ENCODE data around the gene MMP23B. TPM values are rescaled to one million over a fixed set of nuclear protein-coding genes. Genes with fewer than 3 reads are reported as not detected.

The MMP23B gene
- total and polyA plus RNA-seq, 2 donors: 2.7 to 4.1 TPM

DNA sequence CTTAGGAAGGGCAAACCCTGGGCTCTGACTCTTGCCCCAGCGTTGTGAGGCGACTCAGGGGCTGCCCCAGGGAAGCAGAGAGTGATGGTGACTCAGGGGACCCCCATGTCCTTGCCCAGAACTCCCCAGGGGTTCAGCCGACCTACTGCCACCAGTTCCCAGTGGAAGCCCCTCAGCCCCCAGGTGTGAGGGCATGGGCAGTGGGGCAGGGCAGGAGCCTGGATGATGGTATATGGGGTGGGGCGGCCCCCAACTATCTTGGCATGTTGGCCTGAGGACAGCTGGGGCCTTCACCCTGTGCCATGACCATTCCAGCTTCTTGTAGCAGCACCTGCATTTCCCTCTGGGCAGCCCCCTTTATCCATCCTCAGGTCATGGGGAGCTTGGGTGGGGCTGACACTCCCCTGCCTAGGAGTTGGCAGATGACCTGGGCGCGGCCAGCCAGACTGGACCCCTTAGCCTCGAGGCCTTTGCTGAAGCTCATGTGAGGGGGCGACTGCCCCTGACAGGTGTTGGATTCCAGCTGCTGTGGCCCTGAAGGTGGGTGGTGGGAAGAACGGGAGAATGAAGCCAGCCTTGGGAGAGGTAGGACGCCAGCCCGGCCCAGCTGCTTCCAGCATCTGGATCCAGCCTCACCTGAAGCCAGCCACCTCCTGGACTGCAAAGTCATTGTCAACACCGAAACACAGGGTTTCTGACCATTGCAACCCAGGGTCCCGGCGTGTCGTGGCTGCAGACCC lies 30.2 kb upstream of the MMP23B start:
- WGBS: 98% methylated on average over 15 of the region's 15 CpGs
- Histone ChIP-seq H3K36me3 (ENCODE audit: control insufficient read depth in 2 of 2, insufficient read depth in 2 of 2, low read length in 1 of 2) (no peaks in the 10 kb centered on the region), H3K4me3 (ENCODE audit: low read length in 2 of 2) (no peak overlapping the region), H3K27ac (ENCODE audit: low read depth in 1 of 2, low read length in 1 of 2) (no peak overlapping the region), H3K4me1 (ENCODE audit: control insufficient read depth in 2 of 2, insufficient read depth in 2 of 2, low read length in 2 of 2) (peaks cover 5 to 7% of the 10 kb centered on the region in 2 donors), H3K27me3 (ENCODE audit: control insufficient read depth in 2 of 2, insufficient read depth in 1 of 2, low read length in 1 of 2) (peaks cover 52 to 72% of the 10 kb centered on the region in 2 donors), H3K9me3 (ENCODE audit: control insufficient read depth in 2 of 2, insufficient read depth in 1 of 2, low read length in 1 of 2) (peaks cover 0 to 4% of the 10 kb centered on the region in 2 donors)
- no peak for DNase-seq (ENCODE audit: low read depth in 6 of 9, low spot score in 9 of 9)

DNA sequence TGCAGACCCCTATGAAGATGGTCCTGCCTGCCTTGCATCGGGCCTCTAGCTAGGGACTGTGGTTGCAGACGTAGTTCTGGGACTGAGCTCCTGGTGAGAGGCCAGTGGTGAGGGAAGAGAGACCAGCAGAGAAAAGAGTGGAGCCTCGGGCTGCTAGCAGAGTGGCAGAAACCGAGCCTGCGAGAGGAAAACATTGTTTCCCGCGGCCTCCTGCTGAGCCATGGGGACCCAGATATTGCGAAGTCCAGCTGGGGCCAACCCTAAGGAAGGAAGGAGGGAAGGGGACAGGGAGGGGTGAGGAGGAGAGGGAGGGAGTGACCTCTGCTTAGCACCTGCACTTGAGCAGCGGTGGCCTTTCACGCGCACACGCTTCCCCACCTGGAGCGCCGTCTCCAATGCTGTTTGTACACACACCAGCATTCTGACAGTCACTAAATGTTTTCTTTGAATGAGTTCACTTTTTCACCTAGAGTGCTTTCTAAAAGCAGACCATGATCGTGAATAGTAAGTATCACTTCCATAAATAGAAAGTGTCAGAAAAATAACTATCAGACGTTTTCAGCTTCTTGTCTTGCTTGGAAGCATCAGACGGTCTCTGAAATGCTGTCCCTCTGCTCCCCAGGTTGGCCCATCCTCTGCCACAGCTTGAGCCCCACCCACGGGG lies 29.5 kb upstream of the MMP23B start:
- DNase-seq (ENCODE audit: low read depth in 6 of 9, low spot score in 9 of 9): peak in 1 of 9 donors; percentile 0
- 81% methylated on average over 18 of the region's 18 CpGs for WGBS
- Histone ChIP-seq H3K27ac (ENCODE audit: low read depth in 1 of 2, low read length in 1 of 2) (no peak overlapping the region), H3K27me3 (ENCODE audit: control insufficient read depth in 2 of 2, insufficient read depth in 1 of 2, low read length in 1 of 2) (peaks cover 46 to 65% of the 10 kb centered on the region in 2 donors), H3K4me3 (ENCODE audit: low read length in 2 of 2) (no peak overlapping the region), H3K4me1 (ENCODE audit: control insufficient read depth in 2 of 2, insufficient read depth in 2 of 2, low read length in 2 of 2) (peaks cover 7 to 9% of the 10 kb centered on the region in 2 donors), H3K9me3 (ENCODE audit: control insufficient read depth in 2 of 2, insufficient read depth in 1 of 2, low read length in 1 of 2) (peaks cover 0 to 4% of the 10 kb centered on the region in 2 donors), H3K36me3 (ENCODE audit: control insufficient read depth in 2 of 2, insufficient read depth in 2 of 2, low read length in 1 of 2) (no peaks in the 10 kb centered on the region)

- peaks cover 7 to 9% of the 10 kb centered on the region in 2 donors for H3K4me1 ChIP-seq (ENCODE audit: control insufficient read depth in 2 of 2, insufficient read depth in 2 of 2, low read length in 2 of 2)
- no peak overlapping the region for H3K4me3 ChIP-seq (ENCODE audit: low read length in 2 of 2)
- 94% methylated on average over 13 of the region's 13 CpGs for WGBS
- no peak for DNase-seq (ENCODE audit: low read depth in 6 of 9, low spot score in 9 of 9)
- H3K9me3 ChIP-seq (ENCODE audit: control insufficient read depth in 2 of 2, insufficient read depth in 1 of 2, low read length in 1 of 2): peaks cover 0 to 4% of the 10 kb centered on the region in 2 donors
- H3K27ac ChIP-seq (ENCODE audit: low read depth in 1 of 2, low read length in 1 of 2): no peak overlapping the region
- peaks cover 41 to 59% of the 10 kb centered on the region in 2 donors for H3K27me3 ChIP-seq (ENCODE audit: control insufficient read depth in 2 of 2, insufficient read depth in 1 of 2, low read length in 1 of 2)
- no peaks in the 10 kb centered on the region for H3K36me3 ChIP-seq (ENCODE audit: control insufficient read depth in 2 of 2, insufficient read depth in 2 of 2, low read length in 1 of 2)
These were observed 28.9 kb upstream of the MMP23B start for GRCh38 chr1:1602968-1603506.

- H3K9me3 ChIP-seq (ENCODE audit: control insufficient read depth in 2 of 2, insufficient read depth in 1 of 2, low read length in 1 of 2): peaks cover 0 to 4% of the 10 kb centered on the region in 2 donors
- no peak for DNase-seq (ENCODE audit: low read depth in 6 of 9, low spot score in 9 of 9)
- whole genome bisulfite sequencing: 92% methylated on average over 13 of the region's 13 CpGs
- H3K4me1 ChIP-seq (ENCODE audit: control insufficient read depth in 2 of 2, insufficient read depth in 2 of 2, low read length in 2 of 2): peaks cover 7 to 9% of the 10 kb centered on the region in 2 donors
- no peak overlapping the region for H3K4me3 ChIP-seq (ENCODE audit: low read length in 2 of 2)
- peaks cover 33 to 52% of the 10 kb centered on the region in 2 donors for H3K27me3 ChIP-seq (ENCODE audit: control insufficient read depth in 2 of 2, insufficient read depth in 1 of 2, low read length in 1 of 2)
- H3K27ac ChIP-seq (ENCODE audit: low read depth in 1 of 2, low read length in 1 of 2): no peak overlapping the region
- no peaks in the 10 kb centered on the region for H3K36me3 ChIP-seq (ENCODE audit: control insufficient read depth in 2 of 2, insufficient read depth in 2 of 2, low read length in 1 of 2)
These were observed 28.2 kb upstream of the MMP23B start for GRCh38 chr1:1603671-1604373.

GRCh38 chr1:1604374-1605033 lies 27.5 kb upstream of the MMP23B start:
- 94% methylated on average over 15 of the region's 15 CpGs for WGBS
- Histone ChIP-seq H3K36me3 (ENCODE audit: control insufficient read depth in 2 of 2, insufficient read depth in 2 of 2, low read length in 1 of 2) (no peaks in the 10 kb centered on the region), H3K4me3 (ENCODE audit: low read length in 2 of 2) (no peak overlapping the region), H3K4me1 (ENCODE audit: control insufficient read depth in 2 of 2, insufficient read depth in 2 of 2, low read length in 2 of 2) (peaks cover 3 to 9% of the 10 kb centered on the region in 2 donors), H3K27me3 (ENCODE audit: control insufficient read depth in 2 of 2, insufficient read depth in 1 of 2, low read length in 1 of 2) (peaks cover 26 to 45% of the 10 kb centered on the region in 2 donors), H3K9me3 (ENCODE audit: control insufficient read depth in 2 of 2, insufficient read depth in 1 of 2, low read length in 1 of 2) (peaks cover 0 to 4% of the 10 kb centered on the region in 2 donors), H3K27ac (ENCODE audit: low read depth in 1 of 2, low read length in 1 of 2) (no peak overlapping the region)
- no peak for DNase-seq (ENCODE audit: low read depth in 6 of 9, low spot score in 9 of 9)

- Histone ChIP-seq H3K4me1 (ENCODE audit: control insufficient read depth in 2 of 2, insufficient read depth in 2 of 2, low read length in 2 of 2) (peaks cover 0 to 9% of the 10 kb centered on the region in 2 donors), H3K27ac (ENCODE audit: low read depth in 1 of 2, low read length in 1 of 2) (no peak overlapping the region), H3K4me3 (ENCODE audit: low read length in 2 of 2) (no peak overlapping the region), H3K9me3 (ENCODE audit: control insufficient read depth in 2 of 2, insufficient read depth in 1 of 2, low read length in 1 of 2) (peaks cover 0 to 4% of the 10 kb centered on the region in 2 donors), H3K27me3 (ENCODE audit: control insufficient read depth in 2 of 2, insufficient read depth in 1 of 2, low read length in 1 of 2) (peaks cover 20 to 45% of the 10 kb centered on the region in 2 donors), H3K36me3 (ENCODE audit: control insufficient read depth in 2 of 2, insufficient read depth in 2 of 2, low read length in 1 of 2) (no peaks in the 10 kb centered on the region)
- no peak for DNase-seq (ENCODE audit: low read depth in 6 of 9, low spot score in 9 of 9)
- 94% methylated on average over 14 of the region's 14 CpGs for WGBS
These were observed 26.9 kb upstream of the MMP23B start for GRCh38 chr1:1605034-1605591.

DNA sequence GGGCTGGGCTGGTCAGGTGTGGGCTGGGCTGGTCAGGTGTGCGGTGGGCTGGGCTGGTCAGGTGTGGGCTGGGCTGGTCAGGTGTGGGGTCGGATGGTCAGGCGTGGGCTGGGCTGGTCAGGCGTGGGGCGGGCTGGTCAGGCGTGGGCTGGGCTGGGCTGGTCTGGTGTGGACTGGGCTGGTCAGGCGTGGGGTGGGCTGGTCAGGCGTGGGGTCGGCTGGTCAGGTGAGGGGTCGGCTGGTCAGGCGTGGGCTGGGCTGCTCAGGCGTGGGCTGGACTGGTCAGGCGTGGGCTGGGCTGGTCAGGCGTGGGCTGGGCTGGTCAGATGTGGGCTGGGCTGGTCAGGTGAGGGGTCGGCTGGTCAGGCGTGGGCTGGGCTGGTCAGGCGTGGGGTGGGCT lies 26.2 kb upstream of the MMP23B start:
- 96% methylated on average over 17 of the region's 17 CpGs for WGBS
- Histone ChIP-seq H3K27ac (ENCODE audit: low read depth in 1 of 2, low read length in 1 of 2) (no peak overlapping the region), H3K9me3 (ENCODE audit: control insufficient read depth in 2 of 2, insufficient read depth in 1 of 2, low read length in 1 of 2) (peaks cover 0 to 4% of the 10 kb centered on the region in 2 donors), H3K4me3 (ENCODE audit: low read length in 2 of 2) (no peak overlapping the region), H3K4me1 (ENCODE audit: control insufficient read depth in 2 of 2, insufficient read depth in 2 of 2, low read length in 2 of 2) (peaks cover 0 to 9% of the 10 kb centered on the region in 2 donors), H3K36me3 (ENCODE audit: control insufficient read depth in 2 of 2, insufficient read depth in 2 of 2, low read length in 1 of 2) (no peaks in the 10 kb centered on the region), H3K27me3 (ENCODE audit: control insufficient read depth in 2 of 2, insufficient read depth in 1 of 2, low read length in 1 of 2) (peaks cover 14 to 38% of the 10 kb centered on the region in 2 donors)
- DNase-seq (ENCODE audit: low read depth in 6 of 9, low spot score in 9 of 9): no peak

- H3K36me3 ChIP-seq (ENCODE audit: control insufficient read depth in 2 of 2, insufficient read depth in 2 of 2, low read length in 1 of 2): no peaks in the 10 kb centered on the region
- no peak overlapping the region for H3K27ac ChIP-seq (ENCODE audit: low read depth in 1 of 2, low read length in 1 of 2)
- DNase-seq (ENCODE audit: low read depth in 6 of 9, low spot score in 9 of 9): no peak
- 92% methylated on average over 13 of the region's 13 CpGs for WGBS
- H3K27me3 ChIP-seq (ENCODE audit: control insufficient read depth in 2 of 2, insufficient read depth in 1 of 2, low read length in 1 of 2): peaks cover 9 to 33% of the 10 kb centered on the region in 2 donors
- peaks cover 0 to 10% of the 10 kb centered on the region in 2 donors for H3K4me1 ChIP-seq (ENCODE audit: control insufficient read depth in 2 of 2, insufficient read depth in 2 of 2, low read length in 2 of 2)
- H3K4me3 ChIP-seq (ENCODE audit: low read length in 2 of 2): no peak overlapping the region
- no peaks in the 10 kb centered on the region for H3K9me3 ChIP-seq (ENCODE audit: control insufficient read depth in 2 of 2, insufficient read depth in 1 of 2, low read length in 1 of 2)
These were observed 25.7 kb upstream of the MMP23B start for GRCh38 chr1:1606232-1606631.
